GM12892 (cell line): Measurements from ENCODE around the gene SNAPC5.

Experiments used
- POLR2A ChIP-seq: IDR thresholded peaks from 2 replicates; pipeline ENCODE4 v1.6.1; 2011; ENCODE audit warnings: low read depth, low read length, control low read depth
- POLR2AphosphoS5 ChIP-seq: IDR thresholded peaks from 2 replicates; pipeline ENCODE4 v1.6.1; 2011; ENCODE audit warnings: low read depth, low read length, control low read depth
- TAF1 ChIP-seq: IDR thresholded peaks from 2 replicates; pipeline ENCODE4 v1.6.1; 2011; ENCODE audit warnings: low read depth, mild to moderate bottlenecking, control low read depth, low read length, borderline replicate concordance

DNA sequence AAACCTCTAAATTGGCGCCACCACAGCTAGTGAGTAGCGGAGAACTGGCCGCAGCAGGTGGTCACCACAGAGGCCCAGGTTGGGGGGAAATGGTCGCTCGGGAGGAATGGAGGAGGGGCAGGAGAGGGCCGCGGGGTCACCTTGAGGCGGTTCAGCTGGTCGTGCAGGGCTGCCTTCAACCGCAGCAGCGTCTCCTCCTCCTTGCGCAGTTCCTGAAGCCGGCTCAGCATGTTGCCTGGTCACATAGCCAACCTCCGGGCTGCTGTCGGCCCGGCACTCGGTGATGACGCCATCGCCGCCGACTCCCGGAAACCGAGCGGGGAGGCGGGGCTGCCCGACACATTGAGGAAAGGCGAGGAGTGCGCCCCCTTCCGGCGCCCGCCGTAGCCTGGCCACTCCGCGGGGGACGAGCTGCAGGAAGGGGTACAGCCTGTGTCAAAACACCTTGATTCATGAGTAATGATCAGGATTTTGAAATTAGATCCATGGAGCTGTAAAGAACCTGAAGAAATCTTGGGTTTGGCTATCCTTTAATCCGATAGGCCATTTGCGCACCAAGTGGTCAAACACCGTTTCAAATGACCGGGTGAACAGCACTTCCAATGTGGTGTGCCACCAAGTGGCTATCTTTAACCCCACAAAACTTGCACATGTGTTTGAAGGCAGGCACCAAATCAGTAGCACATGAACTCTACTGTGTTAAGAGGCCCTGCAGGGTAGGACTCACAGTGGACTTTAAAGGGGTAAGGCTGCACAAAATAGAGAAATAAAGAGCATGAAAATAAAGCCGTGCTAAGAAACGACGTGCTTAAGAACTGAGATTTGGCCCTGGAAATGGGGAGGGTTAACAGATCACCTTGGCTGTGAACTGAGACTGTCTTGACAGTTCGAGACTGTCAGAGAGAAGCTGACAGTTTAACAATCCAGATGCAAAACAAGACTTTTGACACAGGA, at the start of gene SNAPC5:
- TF ChIP-seq POLR2AphosphoS5 (peak; percentile 92), POLR2A (peak; percentile 83), TAF1 (no peak)
